B cell (primary cell): ENCODE measurements around the gene UNCX.

Experiments used
- EZH2 ChIP-seq: IDR thresholded peaks from 2 replicates; pipeline ENCODE4 v1.6.1; 2012; ENCODE audit warnings: borderline replicate concordance, low read depth, mild to moderate bottlenecking, moderate library complexity, low read length; ENCODE audit not compliant: insufficient read depth, poor library complexity, severe bottlenecking
- TF ChIP-seq, protein P1 (sequence below): fragments of 200-600 bp; IDR thresholded peaks from one replicate; pipeline ENCODE4 v1.8.0; 2022; ENCODE audit warnings: antibody characterized with exemption, mild to moderate bottlenecking

DNA sequence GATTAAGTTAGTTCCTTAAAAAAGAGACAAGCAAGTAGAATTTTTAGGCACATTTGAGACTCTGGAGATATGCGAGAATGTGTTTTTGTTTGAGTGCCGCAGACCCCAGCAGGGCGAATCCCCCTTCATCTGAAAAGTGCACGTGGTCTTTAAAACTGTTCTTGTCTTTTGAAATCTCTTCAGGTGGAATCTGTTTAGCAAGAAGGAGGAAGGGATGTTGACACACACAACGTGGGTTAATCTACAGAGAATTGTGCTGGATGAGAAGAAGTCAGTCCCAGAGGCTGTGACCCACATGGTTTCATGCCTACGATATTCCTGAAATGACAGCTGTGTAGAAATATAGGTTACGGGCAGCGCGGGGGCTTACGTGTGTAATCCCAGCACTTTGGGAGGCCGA is 45.5 kb upstream of the UNCX start:
- TF ChIP-seq, protein P1, sequence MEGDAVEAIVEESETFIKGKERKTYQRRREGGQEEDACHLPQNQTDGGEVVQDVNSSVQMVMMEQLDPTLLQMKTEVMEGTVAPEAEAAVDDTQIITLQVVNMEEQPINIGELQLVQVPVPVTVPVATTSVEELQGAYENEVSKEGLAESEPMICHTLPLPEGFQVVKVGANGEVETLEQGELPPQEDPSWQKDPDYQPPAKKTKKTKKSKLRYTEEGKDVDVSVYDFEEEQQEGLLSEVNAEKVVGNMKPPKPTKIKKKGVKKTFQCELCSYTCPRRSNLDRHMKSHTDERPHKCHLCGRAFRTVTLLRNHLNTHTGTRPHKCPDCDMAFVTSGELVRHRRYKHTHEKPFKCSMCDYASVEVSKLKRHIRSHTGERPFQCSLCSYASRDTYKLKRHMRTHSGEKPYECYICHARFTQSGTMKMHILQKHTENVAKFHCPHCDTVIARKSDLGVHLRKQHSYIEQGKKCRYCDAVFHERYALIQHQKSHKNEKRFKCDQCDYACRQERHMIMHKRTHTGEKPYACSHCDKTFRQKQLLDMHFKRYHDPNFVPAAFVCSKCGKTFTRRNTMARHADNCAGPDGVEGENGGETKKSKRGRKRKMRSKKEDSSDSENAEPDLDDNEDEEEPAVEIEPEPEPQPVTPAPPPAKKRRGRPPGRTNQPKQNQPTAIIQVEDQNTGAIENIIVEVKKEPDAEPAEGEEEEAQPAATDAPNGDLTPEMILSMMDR, result no peak
- TF ChIP-seq EZH2, result no peak
